GM10266 (cell line): ENCODE data around the gene GNB1.

Experiments used
- DNase-seq: peaks from one replicate; pipeline ENCODE4 v3.0.0; 2012; ENCODE audit errors: extremely low spot score
- TF ChIP-seq, protein P1 (sequence below): IDR thresholded peaks from 2 replicates; pipeline ENCODE4 v1.5.1; 2012; ENCODE audit warnings: mild to moderate bottlenecking, low read depth; ENCODE audit not compliant: control insufficient read depth, insufficient read depth; ENCODE audit errors: missing control alignments

Gene GNB1

DNA sequence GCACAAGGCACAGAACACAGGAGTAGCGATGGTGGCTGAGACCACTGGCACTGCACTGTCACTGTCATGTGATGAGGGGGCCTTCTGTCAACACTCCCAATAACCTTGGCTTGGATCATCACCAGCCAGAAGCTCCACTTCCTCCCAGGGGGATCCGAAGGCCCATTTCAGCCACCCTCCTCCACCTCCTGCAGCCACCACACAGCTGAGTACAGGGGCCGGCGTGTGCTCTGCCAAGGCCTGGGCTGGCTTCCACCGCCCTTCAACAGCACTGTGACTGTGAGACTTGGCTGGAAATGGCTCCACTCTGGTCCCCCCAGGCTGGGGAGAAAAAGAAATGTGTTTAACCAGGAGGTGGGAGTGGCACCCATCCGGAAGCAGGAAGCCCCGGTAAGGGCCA lies 102.8 kb downstream of the GNB1 start:
- TF ChIP-seq, protein P1, sequence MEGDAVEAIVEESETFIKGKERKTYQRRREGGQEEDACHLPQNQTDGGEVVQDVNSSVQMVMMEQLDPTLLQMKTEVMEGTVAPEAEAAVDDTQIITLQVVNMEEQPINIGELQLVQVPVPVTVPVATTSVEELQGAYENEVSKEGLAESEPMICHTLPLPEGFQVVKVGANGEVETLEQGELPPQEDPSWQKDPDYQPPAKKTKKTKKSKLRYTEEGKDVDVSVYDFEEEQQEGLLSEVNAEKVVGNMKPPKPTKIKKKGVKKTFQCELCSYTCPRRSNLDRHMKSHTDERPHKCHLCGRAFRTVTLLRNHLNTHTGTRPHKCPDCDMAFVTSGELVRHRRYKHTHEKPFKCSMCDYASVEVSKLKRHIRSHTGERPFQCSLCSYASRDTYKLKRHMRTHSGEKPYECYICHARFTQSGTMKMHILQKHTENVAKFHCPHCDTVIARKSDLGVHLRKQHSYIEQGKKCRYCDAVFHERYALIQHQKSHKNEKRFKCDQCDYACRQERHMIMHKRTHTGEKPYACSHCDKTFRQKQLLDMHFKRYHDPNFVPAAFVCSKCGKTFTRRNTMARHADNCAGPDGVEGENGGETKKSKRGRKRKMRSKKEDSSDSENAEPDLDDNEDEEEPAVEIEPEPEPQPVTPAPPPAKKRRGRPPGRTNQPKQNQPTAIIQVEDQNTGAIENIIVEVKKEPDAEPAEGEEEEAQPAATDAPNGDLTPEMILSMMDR: no peak
- no peak for DNase-seq

DNA sequence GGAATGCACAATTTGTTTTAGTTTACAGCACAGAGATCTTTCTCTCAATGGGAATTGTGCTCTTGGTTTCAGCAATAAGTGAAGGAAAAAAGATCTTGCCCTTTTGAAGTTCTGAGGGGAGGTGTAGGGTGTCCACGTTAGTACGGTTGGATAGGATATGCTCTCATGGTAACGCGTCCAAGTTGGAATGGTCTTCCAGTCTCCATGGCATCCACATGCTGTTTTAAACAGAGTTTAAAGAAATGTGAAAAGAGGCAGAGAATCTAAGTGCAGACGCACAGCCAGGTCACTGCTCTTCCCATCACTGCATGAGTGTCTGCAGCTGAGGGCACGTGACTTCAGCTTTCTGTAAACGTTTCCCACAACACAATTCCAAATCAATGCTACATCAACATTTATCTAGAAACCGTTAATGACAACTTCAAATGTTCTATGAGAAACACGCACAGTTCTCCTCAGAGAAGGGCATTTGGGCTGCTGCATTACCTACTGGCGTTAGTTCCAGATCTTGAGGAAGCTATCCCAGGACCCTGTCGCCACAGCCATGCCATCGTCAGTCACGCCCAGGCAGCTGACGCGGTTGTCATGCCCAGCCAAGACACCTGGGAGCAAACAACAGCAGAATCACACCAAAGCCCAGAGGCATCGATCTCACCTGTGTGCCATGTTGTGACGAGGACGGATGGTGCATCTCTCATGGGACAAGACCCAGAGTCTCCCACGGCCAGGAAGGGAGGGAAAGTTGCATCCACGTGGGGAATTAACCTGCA lies 103.9 kb downstream of the GNB1 start:
- TF ChIP-seq, protein P1: no peak
- DNase-seq: no peak

DNA sequence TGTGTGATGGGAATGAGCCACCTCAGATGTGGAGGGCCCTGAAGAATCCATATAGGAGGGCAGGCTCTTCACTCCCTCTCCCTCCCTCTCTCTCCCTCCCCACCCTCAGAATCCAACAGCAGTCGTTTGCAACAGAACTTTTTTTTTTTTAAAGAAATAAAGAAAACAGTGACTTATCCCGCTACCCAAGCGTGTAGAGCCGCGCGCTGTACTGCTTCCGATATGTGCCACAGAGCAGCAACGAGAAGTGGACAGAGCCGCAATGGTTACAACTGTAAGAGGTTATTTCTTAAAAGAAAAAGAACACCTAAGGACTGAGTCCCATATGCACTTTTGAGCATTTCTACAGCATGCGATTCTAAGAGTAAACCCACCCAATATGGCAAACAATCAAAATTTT lies 105.2 kb downstream of the GNB1 start:
- TF ChIP-seq, protein P1: no peak
- no peak for DNase-seq

DNA sequence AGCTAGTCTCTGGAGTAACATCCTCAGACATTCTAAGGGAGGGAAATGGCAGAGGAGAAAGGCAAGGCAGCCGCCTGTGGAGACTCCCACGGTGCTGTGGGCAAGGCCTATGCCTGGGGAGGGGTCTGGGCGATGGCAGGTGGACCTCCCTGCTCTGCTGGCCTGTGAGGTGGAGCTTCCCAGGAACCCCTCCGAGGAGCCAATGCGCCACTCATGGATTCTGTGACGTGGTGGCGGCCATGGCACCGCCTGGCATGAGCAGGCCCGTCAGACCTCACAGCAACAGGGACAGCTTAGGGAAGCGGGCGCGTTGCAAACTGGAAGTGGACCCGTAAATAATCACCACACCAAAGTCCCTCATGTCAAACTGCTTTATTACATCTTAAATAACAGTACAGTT lies 106.0 kb downstream of the GNB1 start:
- TF ChIP-seq, protein P1: no peak
- DNase-seq: no peak

DNA sequence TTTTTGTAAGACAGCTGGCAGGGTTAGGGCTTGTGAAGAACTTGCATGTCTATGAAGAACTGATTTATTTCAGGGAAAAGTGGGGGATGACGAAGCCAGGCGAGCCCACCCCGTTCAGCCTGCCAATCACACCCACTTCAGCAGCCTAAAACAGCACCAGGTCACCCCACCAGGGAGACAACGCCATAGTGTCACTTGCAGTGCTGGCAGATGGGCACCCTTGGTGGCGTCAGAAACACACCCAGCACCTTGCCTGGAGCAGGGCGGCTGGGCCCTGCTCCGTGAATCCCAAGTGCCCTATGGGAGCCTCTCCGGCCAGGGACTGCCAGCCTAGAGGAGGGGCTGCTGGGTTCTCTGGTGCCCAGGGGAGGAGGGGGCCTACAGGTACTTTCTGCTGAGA lies 107.6 kb downstream of the GNB1 start:
- DNase-seq: no peak
- TF ChIP-seq, protein P1: no peak

DNA sequence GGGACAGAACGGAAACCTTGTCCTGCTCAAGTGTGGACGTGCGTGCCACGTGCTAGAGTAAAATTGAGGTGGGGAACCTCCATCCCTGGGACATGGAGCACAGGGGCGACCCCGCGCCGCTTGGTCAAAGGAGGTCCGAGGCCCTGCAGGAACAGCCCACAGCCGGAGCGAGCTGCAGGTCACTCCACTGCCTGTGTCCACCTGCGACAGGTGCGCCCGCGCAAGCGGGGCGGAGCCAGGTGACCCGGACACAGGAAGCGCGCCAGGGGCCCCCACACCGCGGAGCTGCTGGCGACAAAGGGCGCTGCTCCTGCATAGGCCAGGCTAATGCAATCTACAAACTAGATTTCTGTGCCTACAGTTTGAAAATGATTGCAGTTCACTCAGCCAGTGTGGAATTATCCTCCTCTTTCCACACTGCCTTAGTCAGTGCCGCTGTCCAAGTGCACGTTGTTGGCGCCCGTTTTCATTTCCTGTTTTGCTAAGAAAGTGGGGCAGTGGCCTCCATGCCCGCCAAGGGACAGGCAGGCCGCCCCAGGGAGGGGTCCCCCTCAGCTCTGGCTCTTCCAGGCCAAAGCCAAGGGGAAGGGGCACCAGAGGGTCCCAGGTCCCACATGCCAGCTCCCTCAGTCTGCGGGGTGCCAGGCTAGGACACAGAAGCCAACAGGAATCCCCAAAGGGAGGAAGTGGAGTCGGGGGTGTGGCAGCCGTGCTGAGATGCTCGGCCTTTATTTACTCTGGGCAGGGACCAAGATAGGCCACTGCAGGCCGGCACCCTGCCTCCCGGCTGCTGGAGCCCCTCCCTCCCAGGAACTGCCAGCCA lies 108.3 kb downstream of the GNB1 start:
- TF ChIP-seq, protein P1: no peak
- DNase-seq: no peak

DNA sequence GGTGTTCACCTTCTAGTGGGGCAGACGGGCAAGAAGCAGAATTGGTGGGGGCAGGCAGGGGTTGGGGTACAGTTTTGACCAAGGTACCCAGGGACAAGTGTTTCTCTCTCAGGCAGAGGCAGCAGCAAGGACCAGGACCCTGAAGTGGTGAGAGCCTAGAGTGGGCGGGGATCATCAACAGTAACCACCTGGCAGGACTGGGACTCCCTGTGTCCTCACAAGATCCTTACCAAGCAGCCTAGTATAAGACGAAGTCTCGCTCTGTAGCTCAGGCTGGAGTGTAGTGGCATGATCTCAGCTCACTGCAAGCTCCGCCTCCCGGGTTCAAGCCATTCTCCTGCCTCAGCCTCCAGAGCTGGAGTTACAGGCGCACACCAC lies 109.4 kb downstream of the GNB1 start:
- DNase-seq: no peak
- TF ChIP-seq, protein P1: no peak
